Measurements from ENCODE around the gene OPN5. TPM values are rescaled to one million over a fixed set of nuclear protein-coding genes. Genes with fewer than 3 reads are reported as not detected.

Gene OPN5
- total RNA-seq, 4 donors from 2014 or later: not detected

- H3K4me1 ChIP-seq: peaks cover 9% of the 10 kb centered on the region
- WGBS: 32% methylated on average over 5 of the region's 5 CpGs
- TF ChIP-seq EP300 (IDR thresholded peaks at IDR 0.05): no peak
- no peak for TF ChIP-seq POLR2A (IDR thresholded peaks at IDR 0.05)
- no peak overlapping the region for H3K4me3 ChIP-seq
- no peaks in the 10 kb centered on the region for H3K9me3 ChIP-seq
- no peak for DNase-seq (ENCODE audit: low spot score in 2 of 2)
- H3K27ac ChIP-seq: no peak overlapping the region
- no peaks in the 10 kb centered on the region for H3K36me3 ChIP-seq
- peaks cover 3% of the 10 kb centered on the region for H3K27me3 ChIP-seq
Observed at GRCh38 chr6:47788498-47788884, 6.7 kb downstream of the OPN5 start.

GRCh38 chr6:47789553-47789952, 7.7 kb downstream of the OPN5 start:
- WGBS: 69% methylated on average over 2 of the region's 2 CpGs

DNA sequence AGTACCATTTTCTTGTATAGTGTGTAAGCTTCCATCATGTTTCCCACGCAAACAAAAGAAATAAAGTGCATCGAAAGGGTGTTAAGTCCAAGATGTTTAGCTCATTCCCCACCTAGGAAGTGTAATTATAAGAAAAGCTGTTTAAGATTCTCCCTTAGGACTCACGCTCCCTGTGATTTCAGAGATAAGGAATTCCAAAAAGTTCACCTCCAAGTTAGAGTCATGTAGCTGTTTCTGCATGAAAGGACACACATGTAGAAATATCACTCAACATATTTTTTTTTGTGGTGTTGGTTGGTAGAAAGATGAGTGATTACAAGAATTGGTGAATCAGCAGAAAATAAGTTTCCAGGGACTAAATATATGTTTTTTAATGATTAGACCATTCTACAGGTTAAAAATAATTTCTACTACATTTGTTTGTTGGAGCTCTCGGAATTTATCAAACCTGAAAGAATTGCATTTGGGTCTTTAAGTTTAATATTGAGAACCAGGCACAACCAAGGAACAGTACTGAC, 10.4 kb downstream of the OPN5 start:
- 78% methylated on average over 4 of the region's 4 CpGs for WGBS
- Histone ChIP-seq H3K4me3 (no peak overlapping the region), H3K36me3 (no peaks in the 10 kb centered on the region), H3K27ac (no peak overlapping the region), H3K27me3 (peaks cover 3% of the 10 kb centered on the region), H3K4me1 (peaks cover 9% of the 10 kb centered on the region), H3K9me3 (no peaks in the 10 kb centered on the region)
- TF ChIP-seq POLR2A (IDR thresholded peaks at IDR 0.05): no peak
- no peak for TF ChIP-seq POLR2AphosphoS5 (IDR thresholded peaks at IDR 0.05)
- no peak for TF ChIP-seq EP300 (IDR thresholded peaks at IDR 0.05)
- TF ChIP-seq, protein P1, sequence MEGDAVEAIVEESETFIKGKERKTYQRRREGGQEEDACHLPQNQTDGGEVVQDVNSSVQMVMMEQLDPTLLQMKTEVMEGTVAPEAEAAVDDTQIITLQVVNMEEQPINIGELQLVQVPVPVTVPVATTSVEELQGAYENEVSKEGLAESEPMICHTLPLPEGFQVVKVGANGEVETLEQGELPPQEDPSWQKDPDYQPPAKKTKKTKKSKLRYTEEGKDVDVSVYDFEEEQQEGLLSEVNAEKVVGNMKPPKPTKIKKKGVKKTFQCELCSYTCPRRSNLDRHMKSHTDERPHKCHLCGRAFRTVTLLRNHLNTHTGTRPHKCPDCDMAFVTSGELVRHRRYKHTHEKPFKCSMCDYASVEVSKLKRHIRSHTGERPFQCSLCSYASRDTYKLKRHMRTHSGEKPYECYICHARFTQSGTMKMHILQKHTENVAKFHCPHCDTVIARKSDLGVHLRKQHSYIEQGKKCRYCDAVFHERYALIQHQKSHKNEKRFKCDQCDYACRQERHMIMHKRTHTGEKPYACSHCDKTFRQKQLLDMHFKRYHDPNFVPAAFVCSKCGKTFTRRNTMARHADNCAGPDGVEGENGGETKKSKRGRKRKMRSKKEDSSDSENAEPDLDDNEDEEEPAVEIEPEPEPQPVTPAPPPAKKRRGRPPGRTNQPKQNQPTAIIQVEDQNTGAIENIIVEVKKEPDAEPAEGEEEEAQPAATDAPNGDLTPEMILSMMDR (IDR thresholded peaks at IDR 0.05): no peak
- DNase-seq (ENCODE audit: low spot score in 2 of 2): no peak

More at GRCh38 chr6:47789553-47789952, 7.7 kb downstream of the OPN5 start:
- DNase-seq (ENCODE audit: low spot score in 2 of 2): no peak
- Histone ChIP-seq H3K9me3 (no peaks in the 10 kb centered on the region), H3K27ac (no peak overlapping the region), H3K4me3 (no peak overlapping the region), H3K36me3 (no peaks in the 10 kb centered on the region), H3K4me1 (peaks cover 9% of the 10 kb centered on the region), H3K27me3 (peaks cover 3% of the 10 kb centered on the region)
- no peak for TF ChIP-seq POLR2A (IDR thresholded peaks at IDR 0.05)
- TF ChIP-seq, protein P1 (IDR thresholded peaks at IDR 0.05): no peak
- TF ChIP-seq POLR2AphosphoS5 (IDR thresholded peaks at IDR 0.05): no peak
- no peak for TF ChIP-seq EP300 (IDR thresholded peaks at IDR 0.05)

GRCh38 chr6:47794577-47795135, 12.8 kb downstream of the OPN5 start:
- TF ChIP-seq POLR2AphosphoS5 (IDR thresholded peaks at IDR 0.05): no peak
- TF ChIP-seq, protein P1 (IDR thresholded peaks at IDR 0.05): no peak
- no peak for TF ChIP-seq POLR2A (IDR thresholded peaks at IDR 0.05)
- TF ChIP-seq EP300 (IDR thresholded peaks at IDR 0.05): no peak
- H3K9me3 ChIP-seq: no peaks in the 10 kb centered on the region
- H3K4me3 ChIP-seq: no peak overlapping the region
- H3K27me3 ChIP-seq: no peaks in the 10 kb centered on the region
- H3K27ac ChIP-seq: no peak overlapping the region
- 88% methylated on average over 8 of the region's 8 CpGs for WGBS
- no peak for DNase-seq (ENCODE audit: low spot score in 2 of 2)
- H3K36me3 ChIP-seq: no peaks in the 10 kb centered on the region
- no peaks in the 10 kb centered on the region for H3K4me1 ChIP-seq

- no peak for TF ChIP-seq POLR2A (IDR thresholded peaks at IDR 0.05)
- no peak for TF ChIP-seq EP300 (IDR thresholded peaks at IDR 0.05)
- TF ChIP-seq, protein P1 (IDR thresholded peaks at IDR 0.05): no peak
- no peak for TF ChIP-seq POLR2AphosphoS5 (IDR thresholded peaks at IDR 0.05)
- WGBS: 42% methylated on average over 2 of the region's 2 CpGs
Observed at GRCh38 chr6:47801984-47802383, 20.2 kb downstream of the OPN5 start.

More at GRCh38 chr6:47801984-47802383, 20.2 kb downstream of the OPN5 start:
- DNase-seq (ENCODE audit: low spot score in 2 of 2): no peak
- Histone ChIP-seq H3K9me3 (no peaks in the 10 kb centered on the region), H3K27ac (no peak overlapping the region), H3K4me3 (no peak overlapping the region), H3K36me3 (no peaks in the 10 kb centered on the region), H3K27me3 (no peaks in the 10 kb centered on the region), H3K4me1 (no peaks in the 10 kb centered on the region)
